ENCODE results near the gene ZBTB7C.
"Not testable (repeated sequence)": the region's sequence is repeated elsewhere in the genome, so short reads cannot be mapped to it uniquely, and the experiment has no call there.

DNA sequence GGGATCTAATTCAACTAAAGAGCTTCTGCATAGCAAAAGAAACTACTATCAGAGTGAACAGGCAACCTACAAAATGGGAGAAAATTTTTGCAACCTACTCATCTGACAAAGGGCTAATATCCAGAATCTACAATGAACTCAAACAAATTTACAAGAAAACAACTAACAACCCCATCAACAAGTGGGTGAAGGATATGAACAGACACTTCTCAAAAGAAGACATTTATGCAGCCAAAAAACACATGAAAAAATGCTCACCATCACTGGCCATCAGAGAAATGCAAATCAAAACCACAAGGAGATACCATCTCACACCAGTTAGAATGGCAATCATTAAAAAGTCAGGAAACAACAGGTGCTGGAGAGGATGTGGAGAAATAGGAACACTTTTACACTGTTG lies 127.7 kb downstream of the ZBTB7C start:
- TF ChIP-seq EZH2 (IDR thresholded peaks at IDR 0.05; ENCODE audit: borderline replicate concordance, low read depth, low read length, severe bottlenecking), result not testable (repeated sequence)
- TF ChIP-seq, protein P1, sequence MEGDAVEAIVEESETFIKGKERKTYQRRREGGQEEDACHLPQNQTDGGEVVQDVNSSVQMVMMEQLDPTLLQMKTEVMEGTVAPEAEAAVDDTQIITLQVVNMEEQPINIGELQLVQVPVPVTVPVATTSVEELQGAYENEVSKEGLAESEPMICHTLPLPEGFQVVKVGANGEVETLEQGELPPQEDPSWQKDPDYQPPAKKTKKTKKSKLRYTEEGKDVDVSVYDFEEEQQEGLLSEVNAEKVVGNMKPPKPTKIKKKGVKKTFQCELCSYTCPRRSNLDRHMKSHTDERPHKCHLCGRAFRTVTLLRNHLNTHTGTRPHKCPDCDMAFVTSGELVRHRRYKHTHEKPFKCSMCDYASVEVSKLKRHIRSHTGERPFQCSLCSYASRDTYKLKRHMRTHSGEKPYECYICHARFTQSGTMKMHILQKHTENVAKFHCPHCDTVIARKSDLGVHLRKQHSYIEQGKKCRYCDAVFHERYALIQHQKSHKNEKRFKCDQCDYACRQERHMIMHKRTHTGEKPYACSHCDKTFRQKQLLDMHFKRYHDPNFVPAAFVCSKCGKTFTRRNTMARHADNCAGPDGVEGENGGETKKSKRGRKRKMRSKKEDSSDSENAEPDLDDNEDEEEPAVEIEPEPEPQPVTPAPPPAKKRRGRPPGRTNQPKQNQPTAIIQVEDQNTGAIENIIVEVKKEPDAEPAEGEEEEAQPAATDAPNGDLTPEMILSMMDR (IDR thresholded peaks at IDR 0.05; ENCODE audit: borderline replicate concordance, extremely low read depth, low read length, poor library complexity, severe bottlenecking), result not testable (repeated sequence)
